ENCODE measurements around the gene SLC35B2.
"Not testable (repeated sequence)": the region's sequence is repeated elsewhere in the genome, so short reads cannot be mapped to it uniquely, and the experiment has no call there.

Gene SLC35B2

GRCh38 chr6:44234101-44235025, 23.0 kb downstream of the SLC35B2 start:
- no peak for DNase-seq (ENCODE audit: low read depth, low spot score)

- no peak for DNase-seq (ENCODE audit: low read depth, low spot score)
Observed at GRCh38 chr6:44233567-44234100, 23.7 kb downstream of the SLC35B2 start.

GRCh38 chr6:44232676-44233566, 24.4 kb downstream of the SLC35B2 start:
- DNase-seq (ENCODE audit: low read depth, low spot score), result no peak

DNA sequence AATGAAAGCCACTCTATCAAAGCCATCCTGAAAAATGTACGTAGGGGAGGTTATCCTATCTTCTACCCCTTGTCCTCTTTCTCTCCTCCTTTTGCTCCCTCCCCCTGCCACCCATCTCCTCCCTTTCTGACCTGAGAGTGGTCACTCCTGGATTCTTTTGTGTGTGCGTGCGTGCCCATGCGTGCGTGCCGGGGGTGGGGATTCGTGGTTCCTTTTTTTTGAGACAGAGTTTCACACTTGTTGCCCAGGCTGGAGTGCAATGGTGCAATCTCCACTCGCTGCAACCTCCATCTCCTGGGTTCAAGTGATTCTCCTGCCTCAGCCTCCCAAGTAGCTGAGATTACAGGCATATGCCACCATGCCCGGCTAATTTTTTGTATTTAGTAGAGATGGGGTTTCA, 25.9 kb downstream of the SLC35B2 start:
- DNase-seq (ENCODE audit: low read depth, low spot score), result not testable (repeated sequence)

GRCh38 chr6:44230034-44230675, 27.2 kb downstream of the SLC35B2 start:
- DNase-seq (ENCODE audit: low read depth, low spot score), result no peak

- DNase-seq (ENCODE audit: low read depth, low spot score), result no peak
Observed at GRCh38 chr6:44229376-44230033, 27.8 kb downstream of the SLC35B2 start.

- DNase-seq (ENCODE audit: low read depth, low spot score), result no peak
Observed at GRCh38 chr6:44228836-44229235, 28.5 kb downstream of the SLC35B2 start.

DNA sequence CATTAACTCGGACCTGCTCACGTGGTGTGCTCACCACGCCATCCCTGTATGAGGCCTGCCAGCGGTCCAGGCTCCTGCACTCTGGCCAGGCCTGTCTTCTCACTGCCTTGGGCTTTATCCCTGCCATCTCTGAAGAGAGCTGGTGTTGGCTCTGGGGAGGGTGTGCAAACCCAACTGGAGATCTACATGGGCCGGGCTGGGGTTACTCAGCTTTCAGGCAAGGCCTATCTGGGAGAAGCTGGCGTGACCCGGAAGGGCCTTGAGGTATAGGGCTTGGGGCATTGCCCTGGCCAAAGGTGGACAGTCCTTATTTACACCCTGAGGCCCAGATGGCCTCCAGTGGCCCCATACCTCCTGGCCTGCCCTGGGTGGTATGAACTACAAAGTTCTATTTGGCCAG, 28.9 kb downstream of the SLC35B2 start:
- DNase-seq (ENCODE audit: low read depth, low spot score), result no peak

- DNase-seq (ENCODE audit: low read depth, low spot score), result no peak
Observed at GRCh38 chr6:44228031-44228430, 29.3 kb downstream of the SLC35B2 start.

- DNase-seq (ENCODE audit: low read depth, low spot score), result no peak
Observed at GRCh38 chr6:44227148-44227793, 30.1 kb downstream of the SLC35B2 start.

DNA sequence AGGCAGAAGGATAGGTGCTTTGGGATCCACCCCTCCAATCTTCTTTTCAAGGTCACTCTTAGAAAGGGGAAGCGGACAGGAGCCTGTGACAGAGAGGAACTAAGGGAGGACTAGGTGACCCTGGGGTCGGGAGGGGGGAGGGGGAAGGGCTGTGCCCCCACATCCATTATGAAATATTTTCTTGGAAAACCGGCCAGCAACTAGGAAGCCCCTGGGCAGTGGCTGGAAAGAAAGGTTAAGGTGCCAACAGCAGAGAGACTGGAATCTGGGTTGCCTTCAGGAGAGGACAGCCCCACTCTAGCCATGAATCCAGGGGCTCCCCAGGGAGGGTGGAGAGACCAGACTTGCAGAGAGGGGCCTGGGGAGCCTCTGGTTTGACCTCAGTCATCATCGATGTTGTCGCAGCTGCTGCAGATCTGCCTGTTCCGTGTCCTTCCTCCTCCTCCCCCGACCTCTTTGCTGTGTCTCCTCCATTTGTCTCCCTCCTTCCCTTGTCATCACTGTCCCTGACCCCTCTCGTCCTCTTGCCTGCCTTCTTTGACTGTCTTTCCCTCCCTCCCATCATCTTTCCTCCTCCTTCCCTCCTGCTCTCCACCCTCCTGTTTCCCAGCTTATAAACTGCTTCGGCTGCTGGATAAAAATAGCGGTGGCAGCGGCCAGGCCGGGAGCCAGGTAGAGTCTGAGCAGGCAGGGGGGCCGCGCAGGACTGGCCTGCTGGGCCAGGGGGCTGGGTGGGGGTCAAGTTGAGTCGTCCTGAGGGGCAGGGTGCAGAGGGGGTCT, 30.8 kb downstream of the SLC35B2 start:
- DNase-seq (ENCODE audit: low read depth, low spot score), result no peak

- no peak for DNase-seq (ENCODE audit: low read depth, low spot score)
Observed at GRCh38 chr6:44225579-44226325, 31.6 kb downstream of the SLC35B2 start.

DNA sequence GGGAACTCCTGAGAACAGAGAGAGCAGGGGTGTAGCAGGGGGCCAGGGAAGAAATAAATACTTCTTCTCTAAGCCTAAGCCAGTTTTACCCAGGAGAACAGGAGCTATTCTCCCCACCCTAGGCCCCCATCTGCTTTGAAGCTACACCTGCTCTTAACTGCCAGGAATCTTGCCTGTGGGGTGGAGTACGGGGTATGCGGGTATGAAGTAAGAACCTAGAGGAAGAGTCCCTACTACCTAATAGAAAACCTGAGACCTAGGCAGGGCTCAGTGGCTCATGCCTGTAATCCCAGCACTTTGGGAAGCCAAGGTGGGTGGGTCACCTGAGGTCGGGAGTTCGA, 32.4 kb downstream of the SLC35B2 start:
- DNase-seq (ENCODE audit: low read depth, low spot score), result no peak

- DNase-seq (ENCODE audit: low read depth, low spot score), result no peak
Observed at GRCh38 chr6:44224029-44224964, 33.0 kb downstream of the SLC35B2 start.

- DNase-seq (ENCODE audit: low read depth, low spot score), result no peak
Observed at GRCh38 chr6:44223319-44224028, 33.9 kb downstream of the SLC35B2 start, which contains the start of gene SLC29A1. Gene SLC29A1 (plus strand): TSS chr6:44223595. CDS start chr6:44227314, 3,719 bp downstream.

DNA sequence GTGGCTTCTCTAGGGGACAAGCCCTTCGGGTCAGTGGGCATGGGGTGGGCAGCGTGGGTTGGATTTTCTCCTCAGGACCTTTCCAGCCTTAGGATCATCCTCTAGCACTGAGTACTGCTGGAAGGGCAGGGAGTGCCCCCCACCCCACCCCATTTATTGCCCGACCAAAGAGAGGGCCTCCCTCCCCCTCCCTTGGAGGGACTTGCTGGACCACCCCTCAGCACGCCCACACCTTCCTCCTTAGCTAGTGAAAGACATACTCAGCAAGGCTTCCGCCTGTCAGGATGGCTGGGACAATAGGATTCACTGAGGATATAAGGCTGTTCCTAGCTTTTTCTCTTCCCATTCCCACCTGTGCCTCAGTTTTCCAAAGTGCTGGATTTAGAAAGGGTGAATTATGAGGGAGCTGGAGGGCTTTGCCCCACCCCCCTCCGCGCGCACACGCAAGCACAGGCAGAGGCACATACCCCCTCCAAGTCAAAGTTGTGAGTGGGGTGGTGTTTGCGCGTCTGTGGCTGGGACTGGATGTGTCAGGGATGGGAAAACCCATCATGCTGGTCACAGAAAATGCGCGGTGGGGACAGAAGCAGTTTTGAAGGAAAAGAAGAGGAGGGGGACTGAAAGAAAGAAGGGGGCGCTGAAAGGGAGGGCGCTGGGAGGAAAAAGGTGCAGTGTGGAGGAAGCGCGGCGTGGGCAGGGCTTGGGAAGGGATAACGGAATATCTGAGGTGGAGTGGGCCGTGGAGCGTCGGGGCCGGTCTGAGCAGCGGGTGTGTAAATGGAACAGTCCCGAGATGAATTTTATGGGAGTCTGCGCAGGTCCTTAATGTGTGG, 34.6 kb downstream of the SLC35B2 start:
- no peak for DNase-seq (ENCODE audit: low read depth, low spot score)

DNA sequence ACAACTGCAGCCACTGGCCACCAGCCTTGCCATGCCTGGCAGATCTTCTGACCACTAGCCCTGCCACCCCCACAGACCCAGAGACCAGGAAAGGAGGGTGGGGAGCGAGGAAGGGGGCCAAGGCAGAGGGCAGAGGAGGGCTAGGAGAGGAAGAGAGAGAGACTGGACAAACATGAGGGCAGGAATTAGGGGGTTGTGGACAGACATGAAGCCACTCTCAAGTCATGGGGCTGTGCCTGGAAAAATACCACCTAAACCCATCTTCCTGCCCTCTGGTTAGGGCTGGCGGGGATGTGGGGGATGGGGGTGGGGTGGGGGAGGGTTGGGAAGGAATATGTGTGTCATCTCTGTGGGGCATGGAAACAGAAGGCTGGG, 35.4 kb downstream of the SLC35B2 start:
- DNase-seq (ENCODE audit: low read depth, low spot score), result no peak
